Neural progenitor cell (in vitro differentiated cells): Measurements from ENCODE around the gene OPCML. TPM values are rescaled to one million over a fixed set of nuclear protein-coding genes. Genes with fewer than 3 reads are reported as not detected.

Source experiments
- DNase-seq: peaks from one replicate; pipeline ENCODE4 v3.0.0-alpha.2; 2016; ENCODE audit warnings: low spot score
- H2AFZ ChIP-seq: fragments of 200-600 bp; sonication (generic); replicated peaks from 2 replicates; pipeline ENCODE4 v1.6.1; 2016; ENCODE audit warnings: antibody characterized with exemption
- H3F3A ChIP-seq: fragments of 200-600 bp; sonication (generic); 2 replicates; pipeline ENCODE4 v1.6.1; 2016; ENCODE audit warnings: antibody characterized with exemption, low read depth
- H3K27ac ChIP-seq: fragments of 200-600 bp; sonication (generic); 2 replicates; pipeline ENCODE4 v1.5.1; 2016; ENCODE audit warnings: mild to moderate bottlenecking
- H3K27me3 ChIP-seq: fragments of 200-600 bp; sonication (generic); 2 replicates; pipeline ENCODE4 v1.6.1; 2016; ENCODE audit warnings: mild to moderate bottlenecking, moderate library complexity
- H3K36me3 ChIP-seq: fragments of 200-600 bp; sonication (generic); 2 replicates; pipeline ENCODE4 v1.5.1; 2016
- H3K4me1 ChIP-seq: fragments of 200-600 bp; sonication (generic); 2 replicates; pipeline ENCODE4 v1.6.1; 2016; ENCODE audit warnings: mixed run types
- H3K4me2 ChIP-seq: fragments of 200-600 bp; sonication (generic); 2 replicates; pipeline ENCODE4 v1.6.1; 2016
- H3K4me3 ChIP-seq: fragments of 200-600 bp; sonication (generic); 2 replicates; pipeline ENCODE4 v1.5.1; 2016
- H3K79me2 ChIP-seq: fragments of 200-600 bp; sonication (generic); 2 replicates; pipeline ENCODE4 v1.6.1; 2016; ENCODE audit warnings: low read depth
- H3K9ac ChIP-seq: fragments of 200-600 bp; sonication (generic); 2 replicates; pipeline ENCODE4 v1.6.1; 2016
- H3K9me3 ChIP-seq: fragments of 200-600 bp; sonication (generic); 2 replicates; pipeline ENCODE4 v1.5.1; 2016; ENCODE audit warnings: low read depth
- H4K20me1 ChIP-seq: fragments of 200-600 bp; sonication (generic); 2 replicates; pipeline ENCODE4 v1.6.1; 2016; ENCODE audit warnings: low read depth
- H3K27ac Mint-ChIP-seq: 3 replicates; pipeline ENCODE4 v1.8.0; 2021; ENCODE audit warnings: mixed read lengths
- H3K27me3 Mint-ChIP-seq: 2 replicates; pipeline ENCODE4 v1.8.0; 2022; ENCODE audit warnings: low read depth, mild to moderate bottlenecking, inconsistent platforms, moderate library complexity, mixed read lengths; ENCODE audit not compliant: insufficient read depth
- H3K36me3 Mint-ChIP-seq: 3 replicates; pipeline ENCODE4 v1.8.0; 2021; ENCODE audit warnings: mixed read lengths
- H3K4me1 Mint-ChIP-seq: 3 replicates; pipeline ENCODE4 v1.8.0; 2021; ENCODE audit warnings: mixed read lengths
- H3K4me3 Mint-ChIP-seq: 3 replicates; pipeline ENCODE4 v1.8.0; 2021; ENCODE audit warnings: mild to moderate bottlenecking, moderate library complexity, mixed read lengths
- H3K9me3 Mint-ChIP-seq: 3 replicates; pipeline ENCODE4 v1.8.0; 2020; ENCODE audit warnings: mixed read lengths
- EZH2 ChIP-seq: fragments of 200-600 bp; sonication (generic); IDR thresholded peaks from 2 replicates; pipeline ENCODE4 v1.6.1; 2017; ENCODE audit warnings: antibody characterized with exemption, mild to moderate bottlenecking, moderate library complexity
- EZH2phosphoT487 ChIP-seq: fragments of 200-600 bp; sonication (generic); IDR thresholded peaks from 2 replicates; pipeline ENCODE4 v1.6.1; 2017; ENCODE audit warnings: antibody characterized with exemption
- total RNA-seq: library from RNA; depleted of rRNA; stranded (reverse); fragments of >200 nt; gene quantifications from 2 replicates; pipeline ENCODE4 v1.2.3, GENCODE V29; 2015; ENCODE audit warnings: low replicate concordance
- TF ChIP-seq, protein P1 (sequence below): fragments of 200-600 bp; sonication (generic); IDR thresholded peaks from 2 replicates; pipeline ENCODE4 v1.5.1; 2017; ENCODE audit warnings: antibody characterized with exemption, mild to moderate bottlenecking

OPCML gene
- total RNA-seq, 1 donor from 2014 or later, result 0.02 TPM

DNA sequence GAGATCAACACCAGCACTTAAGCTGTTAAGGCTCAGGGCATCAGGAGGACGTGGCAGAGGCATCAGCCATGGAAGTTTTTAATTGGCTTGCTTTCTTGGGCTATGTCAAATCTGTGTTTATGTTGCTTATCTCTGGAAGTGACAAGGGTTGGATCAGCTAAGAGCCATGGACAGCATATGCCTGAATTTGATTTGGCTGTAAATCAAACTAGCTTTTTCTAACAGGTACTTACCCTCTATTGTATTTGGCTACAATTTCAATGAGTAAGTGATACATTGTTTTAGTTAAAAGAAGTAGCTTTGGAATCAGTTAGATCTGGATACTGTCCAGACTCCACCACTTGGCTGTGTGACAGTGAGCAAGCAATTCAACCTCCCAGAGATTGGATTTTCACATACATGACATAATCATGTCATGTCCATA is 936.6 kb downstream of the OPCML start:
- H3K27me3 Mint-ChIP-seq, result peaks cover 2% of the 10 kb centered on the region
- no peak for DNase-seq
- H3K79me2 ChIP-seq, result no peaks in the 10 kb centered on the region
- no peaks in the 10 kb centered on the region for H3K4me1 ChIP-seq
- no peak for TF ChIP-seq EZH2
- TF ChIP-seq EZH2phosphoT487, result no peak
- TF ChIP-seq, protein P1, sequence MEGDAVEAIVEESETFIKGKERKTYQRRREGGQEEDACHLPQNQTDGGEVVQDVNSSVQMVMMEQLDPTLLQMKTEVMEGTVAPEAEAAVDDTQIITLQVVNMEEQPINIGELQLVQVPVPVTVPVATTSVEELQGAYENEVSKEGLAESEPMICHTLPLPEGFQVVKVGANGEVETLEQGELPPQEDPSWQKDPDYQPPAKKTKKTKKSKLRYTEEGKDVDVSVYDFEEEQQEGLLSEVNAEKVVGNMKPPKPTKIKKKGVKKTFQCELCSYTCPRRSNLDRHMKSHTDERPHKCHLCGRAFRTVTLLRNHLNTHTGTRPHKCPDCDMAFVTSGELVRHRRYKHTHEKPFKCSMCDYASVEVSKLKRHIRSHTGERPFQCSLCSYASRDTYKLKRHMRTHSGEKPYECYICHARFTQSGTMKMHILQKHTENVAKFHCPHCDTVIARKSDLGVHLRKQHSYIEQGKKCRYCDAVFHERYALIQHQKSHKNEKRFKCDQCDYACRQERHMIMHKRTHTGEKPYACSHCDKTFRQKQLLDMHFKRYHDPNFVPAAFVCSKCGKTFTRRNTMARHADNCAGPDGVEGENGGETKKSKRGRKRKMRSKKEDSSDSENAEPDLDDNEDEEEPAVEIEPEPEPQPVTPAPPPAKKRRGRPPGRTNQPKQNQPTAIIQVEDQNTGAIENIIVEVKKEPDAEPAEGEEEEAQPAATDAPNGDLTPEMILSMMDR, result no peak
- H3F3A ChIP-seq, result no peaks in the 10 kb centered on the region
- H3K36me3 ChIP-seq, result no peaks in the 10 kb centered on the region
- no peaks in the 10 kb centered on the region for H3K9me3 ChIP-seq
- H3K4me1 Mint-ChIP-seq, result peaks cover 3% of the 10 kb centered on the region
- H3K4me2 ChIP-seq, result no peak overlapping the region
- H3K27me3 ChIP-seq, result no peaks in the 10 kb centered on the region
- no peaks in the 10 kb centered on the region for H3K9me3 Mint-ChIP-seq
- H3K9ac ChIP-seq, result no peak overlapping the region
- no peaks in the 10 kb centered on the region for H4K20me1 ChIP-seq
- no peak overlapping the region for H2AFZ ChIP-seq
- no peak overlapping the region for H3K4me3 Mint-ChIP-seq
- no peak overlapping the region for H3K27ac Mint-ChIP-seq
- no peak overlapping the region for H3K4me3 ChIP-seq
- H3K36me3 Mint-ChIP-seq, result no peaks in the 10 kb centered on the region
- no peak overlapping the region for H3K27ac ChIP-seq

DNA sequence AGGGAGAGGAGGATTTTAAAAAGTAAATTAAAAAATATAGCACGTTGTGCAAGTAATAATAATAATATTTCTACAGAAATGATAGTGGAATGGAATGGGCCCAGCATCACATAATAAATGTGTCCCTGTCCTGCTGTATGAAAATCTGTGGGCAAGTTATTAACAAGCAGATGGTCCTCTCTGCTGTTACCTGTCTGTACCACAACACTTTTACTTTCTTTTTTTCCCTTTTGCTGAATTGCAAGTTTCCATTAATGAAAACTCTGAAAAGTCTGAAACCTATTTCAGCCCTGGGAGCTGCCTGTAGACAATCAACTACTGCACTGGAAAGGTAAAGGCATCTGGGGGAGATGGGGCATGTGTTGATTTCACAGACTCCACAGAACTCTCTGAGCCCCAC is 937.1 kb downstream of the OPCML start:
- Histone ChIP-seq H3K4me1 (no peaks in the 10 kb centered on the region), H3K9ac (no peak overlapping the region), H3K9me3 (no peaks in the 10 kb centered on the region), H2AFZ (no peak overlapping the region), H3K4me3 (no peak overlapping the region), H3K27ac (no peak overlapping the region), H3K27me3 (no peaks in the 10 kb centered on the region), H3F3A (no peaks in the 10 kb centered on the region), H3K4me2 (no peak overlapping the region), H4K20me1 (no peaks in the 10 kb centered on the region), H3K79me2 (no peaks in the 10 kb centered on the region), H3K36me3 (no peaks in the 10 kb centered on the region)
- peaks cover 2% of the 10 kb centered on the region for H3K27me3 Mint-ChIP-seq
- H3K27ac Mint-ChIP-seq, result no peak overlapping the region
- H3K36me3 Mint-ChIP-seq, result no peaks in the 10 kb centered on the region
- H3K4me1 Mint-ChIP-seq, result peaks cover 6% of the 10 kb centered on the region
- no peak overlapping the region for H3K4me3 Mint-ChIP-seq
- no peaks in the 10 kb centered on the region for H3K9me3 Mint-ChIP-seq
- DNase-seq, result no peak
- TF ChIP-seq EZH2 (no peak), EZH2phosphoT487 (no peak)
- TF ChIP-seq, protein P1, result no peak

DNA sequence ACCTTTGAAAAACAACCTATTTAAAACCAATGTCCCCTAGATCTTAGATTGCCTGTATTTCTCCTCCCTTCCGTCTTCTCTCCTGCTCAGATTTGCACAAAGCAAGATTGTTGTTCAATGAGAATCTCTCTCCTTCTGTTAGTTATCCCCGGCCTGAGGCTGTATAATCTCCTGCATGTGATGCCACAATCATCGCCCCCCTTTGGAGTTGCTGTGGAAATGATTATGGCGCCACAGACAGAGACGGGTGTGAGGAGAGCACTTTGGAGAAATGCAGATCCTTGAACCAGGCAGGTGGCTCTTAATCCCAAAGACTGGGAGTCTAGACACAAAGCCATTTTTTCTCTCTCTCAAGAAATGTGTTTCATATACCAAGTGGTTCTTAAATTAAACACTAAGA is 941.3 kb downstream of the OPCML start:
- H3K9ac ChIP-seq, result no peak overlapping the region
- peaks cover 6% of the 10 kb centered on the region for H3K4me1 Mint-ChIP-seq

More for the DNA sequence above, 941.3 kb downstream of the OPCML start:
- Mint-ChIP-seq H3K27me3 (peaks cover 4% of the 10 kb centered on the region), H3K4me3 (no peak overlapping the region), H3K27ac (no peak overlapping the region), H3K9me3 (peaks cover 3% of the 10 kb centered on the region), H3K36me3 (no peaks in the 10 kb centered on the region)
- H3K9me3 ChIP-seq, result no peaks in the 10 kb centered on the region
- H3K4me3 ChIP-seq, result no peak overlapping the region
- H3F3A ChIP-seq, result no peaks in the 10 kb centered on the region
- H3K36me3 ChIP-seq, result no peaks in the 10 kb centered on the region
- H4K20me1 ChIP-seq, result no peaks in the 10 kb centered on the region
- TF ChIP-seq EZH2phosphoT487, result no peak
- TF ChIP-seq, protein P1, result no peak
- no peak for TF ChIP-seq EZH2
- H3K27ac ChIP-seq, result no peak overlapping the region
- H3K4me1 ChIP-seq, result no peaks in the 10 kb centered on the region
- H2AFZ ChIP-seq, result no peak overlapping the region
- no peak for DNase-seq
- no peaks in the 10 kb centered on the region for H3K79me2 ChIP-seq
- no peak overlapping the region for H3K4me2 ChIP-seq
- H3K27me3 ChIP-seq, result no peaks in the 10 kb centered on the region
